ENCODE data around the gene SLC22A1. TPM values are rescaled to one million over a fixed set of nuclear protein-coding genes. Genes with fewer than 3 reads are reported as not detected.
"Not testable (repeated sequence)": the region's sequence is repeated elsewhere in the genome, so short reads cannot be mapped to it uniquely, and the experiment has no call there.

The SLC22A1 gene
- total and polyA plus RNA-seq, 4 donors: 0.79 to 1,107 (median 439) TPM

- Histone ChIP-seq H3K9ac (ENCODE audit: low read depth in 1 of 2, low read length in 2 of 2) (peak overlapping the region in 1 of 2 donors; percentile 33), H3K36me3 (ENCODE audit: control insufficient read depth in 4 of 4, insufficient read depth in 3 of 4, low read depth in 1 of 4, low read length in 3 of 4) (peaks cover 6 to 53% (median 41%) of the 10 kb centered on the region in 4 donors)
Measured at GRCh38 chr6:160090442-160091239, 31.0 kb upstream of the SLC22A1 start.

DNA sequence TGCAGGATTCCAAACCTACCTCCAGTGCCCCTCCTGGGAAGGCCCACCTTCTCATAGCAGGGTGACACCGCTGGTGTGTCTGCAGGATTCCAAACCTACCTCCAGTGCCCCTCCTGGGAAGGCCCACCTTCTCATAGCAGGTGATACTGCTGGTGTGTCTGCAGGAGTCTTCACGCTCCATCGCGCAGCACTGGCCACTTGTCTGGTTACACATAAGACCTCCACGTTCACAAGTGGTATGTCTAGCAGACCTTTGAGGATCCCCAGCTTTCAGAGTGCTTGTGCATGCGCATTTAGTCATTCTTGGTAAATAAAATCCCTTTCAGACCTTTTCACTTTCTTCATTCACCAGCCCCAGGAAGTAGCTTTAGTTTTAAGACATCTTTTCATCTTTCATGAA, 29.4 kb upstream of the SLC22A1 start:
- H3K4me1 ChIP-seq (ENCODE audit: control insufficient read depth in 4 of 4, insufficient read depth in 4 of 4, low read length in 3 of 4): peaks cover 9 to 36% (median 27%) of the 10 kb centered on the region in 4 donors
- peak overlapping the region; percentile 47 to 70 for H3K27ac ChIP-seq (ENCODE audit: low read depth in 1 of 2, low read length in 2 of 2)
- H3K9me3 ChIP-seq (ENCODE audit: control insufficient read depth in 4 of 4, low read length in 3 of 4); H3K27me3 ChIP-seq (ENCODE audit: control insufficient read depth in 4 of 4, insufficient read depth in 4 of 4, low read length in 3 of 4); DNase-seq (ENCODE audit: low spot score); H3K4me3 ChIP-seq (ENCODE audit: low read depth in 1 of 3, low read length in 3 of 3): not testable (repeated sequence)
- peak overlapping the region; percentile 40 to 67 for H3K9ac ChIP-seq (ENCODE audit: low read depth in 1 of 2, low read length in 2 of 2)
- H3K36me3 ChIP-seq (ENCODE audit: control insufficient read depth in 4 of 4, insufficient read depth in 3 of 4, low read depth in 1 of 4, low read length in 3 of 4): peaks cover 9 to 51% (median 41%) of the 10 kb centered on the region in 4 donors
- WGBS: 94% methylated on average over 6 of the region's 6 CpGs

More at GRCh38 chr6:160090442-160091239, 31.0 kb upstream of the SLC22A1 start:
- not testable (repeated sequence) for H3K9me3 ChIP-seq (ENCODE audit: control insufficient read depth in 4 of 4, low read length in 3 of 4); H3K4me3 ChIP-seq (ENCODE audit: low read depth in 1 of 3, low read length in 3 of 3); DNase-seq (ENCODE audit: low spot score); H3K27ac ChIP-seq (ENCODE audit: low read depth in 1 of 2, low read length in 2 of 2); H3K27me3 ChIP-seq (ENCODE audit: control insufficient read depth in 4 of 4, insufficient read depth in 4 of 4, low read length in 3 of 4)
- 86% methylated on average over 31 of the region's 32 CpGs for WGBS
- TF ChIP-seq RXRA (IDR thresholded peaks at IDR 0.05): peak in 1 of 2 donors; percentile 36
- TF ChIP-seq HNF4A (conservative IDR thresholded peaks at IDR 0.05): peak; percentile 60 to 80
- TF ChIP-seq HNF4G (IDR thresholded peaks at IDR 0.05): peak; percentile 16
- peaks cover 9 to 37% (median 28%) of the 10 kb centered on the region in 4 donors for H3K4me1 ChIP-seq (ENCODE audit: control insufficient read depth in 4 of 4, insufficient read depth in 4 of 4, low read length in 3 of 4)

DNA sequence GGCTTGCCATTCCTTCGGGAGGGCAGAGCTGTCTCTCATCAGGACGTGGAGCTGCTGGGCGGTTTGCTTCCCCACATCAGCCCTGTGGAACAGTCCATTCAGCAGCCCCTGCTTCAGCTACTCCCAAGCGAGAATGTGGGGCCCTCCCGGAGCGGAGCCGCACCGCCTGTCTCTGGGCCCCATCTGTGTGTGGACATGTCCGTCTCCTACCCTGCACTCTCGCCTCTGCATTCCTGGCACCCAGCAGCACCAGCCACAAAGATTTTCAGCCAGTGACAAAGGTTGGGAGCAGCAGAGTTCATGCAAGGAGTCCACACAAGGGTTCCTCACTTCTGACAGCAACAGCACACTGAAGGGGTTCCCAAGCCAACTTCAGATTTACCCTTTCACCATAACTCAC, 29.0 kb upstream of the SLC22A1 start:
- H3K4me1 ChIP-seq (ENCODE audit: control insufficient read depth in 4 of 4, insufficient read depth in 4 of 4, low read length in 3 of 4): peaks cover 9 to 36% (median 27%) of the 10 kb centered on the region in 4 donors
- H3K27ac ChIP-seq (ENCODE audit: low read depth in 1 of 2, low read length in 2 of 2): peak overlapping the region; percentile 47 to 70
- 61% methylated on average over 10 of the region's 10 CpGs for WGBS
- no peak for TF ChIP-seq GABPA (IDR thresholded peaks at IDR 0.05 in 1 of 2, conservative IDR thresholded peaks at IDR 0.05 in 1 of 2)
- peak; percentile 66 to 70 for TF ChIP-seq HNF4A (conservative IDR thresholded peaks at IDR 0.05)
- TF ChIP-seq SP1 (IDR thresholded peaks at IDR 0.05): peak; percentile 38
- TF ChIP-seq, protein P1, sequence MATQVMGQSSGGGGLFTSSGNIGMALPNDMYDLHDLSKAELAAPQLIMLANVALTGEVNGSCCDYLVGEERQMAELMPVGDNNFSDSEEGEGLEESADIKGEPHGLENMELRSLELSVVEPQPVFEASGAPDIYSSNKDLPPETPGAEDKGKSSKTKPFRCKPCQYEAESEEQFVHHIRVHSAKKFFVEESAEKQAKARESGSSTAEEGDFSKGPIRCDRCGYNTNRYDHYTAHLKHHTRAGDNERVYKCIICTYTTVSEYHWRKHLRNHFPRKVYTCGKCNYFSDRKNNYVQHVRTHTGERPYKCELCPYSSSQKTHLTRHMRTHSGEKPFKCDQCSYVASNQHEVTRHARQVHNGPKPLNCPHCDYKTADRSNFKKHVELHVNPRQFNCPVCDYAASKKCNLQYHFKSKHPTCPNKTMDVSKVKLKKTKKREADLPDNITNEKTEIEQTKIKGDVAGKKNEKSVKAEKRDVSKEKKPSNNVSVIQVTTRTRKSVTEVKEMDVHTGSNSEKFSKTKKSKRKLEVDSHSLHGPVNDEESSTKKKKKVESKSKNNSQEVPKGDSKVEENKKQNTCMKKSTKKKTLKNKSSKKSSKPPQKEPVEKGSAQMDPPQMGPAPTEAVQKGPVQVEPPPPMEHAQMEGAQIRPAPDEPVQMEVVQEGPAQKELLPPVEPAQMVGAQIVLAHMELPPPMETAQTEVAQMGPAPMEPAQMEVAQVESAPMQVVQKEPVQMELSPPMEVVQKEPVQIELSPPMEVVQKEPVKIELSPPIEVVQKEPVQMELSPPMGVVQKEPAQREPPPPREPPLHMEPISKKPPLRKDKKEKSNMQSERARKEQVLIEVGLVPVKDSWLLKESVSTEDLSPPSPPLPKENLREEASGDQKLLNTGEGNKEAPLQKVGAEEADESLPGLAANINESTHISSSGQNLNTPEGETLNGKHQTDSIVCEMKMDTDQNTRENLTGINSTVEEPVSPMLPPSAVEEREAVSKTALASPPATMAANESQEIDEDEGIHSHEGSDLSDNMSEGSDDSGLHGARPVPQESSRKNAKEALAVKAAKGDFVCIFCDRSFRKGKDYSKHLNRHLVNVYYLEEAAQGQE (IDR thresholded peaks at IDR 0.05): no peak
- no peak for TF ChIP-seq FOXA1 (IDR thresholded peaks at IDR 0.05)
- TF ChIP-seq EGR1 (IDR thresholded peaks at IDR 0.05; ENCODE audit: low read depth in 2 of 2): no peak
- no peak for TF ChIP-seq RAD21 (IDR thresholded peaks at IDR 0.05)
- no peak for TF ChIP-seq CTCF (IDR thresholded peaks at IDR 0.05; ENCODE audit: low read depth, low read length, missing input control)
- no peak for TF ChIP-seq NR2F2 (IDR thresholded peaks at IDR 0.05)
- no peak for TF ChIP-seq MAX (IDR thresholded peaks at IDR 0.05)
- TF ChIP-seq JUND (IDR thresholded peaks at IDR 0.05): no peak
- peak; percentile 71 to 75 for TF ChIP-seq RXRA (IDR thresholded peaks at IDR 0.05)
- no peaks in the 10 kb centered on the region for H3K27me3 ChIP-seq (ENCODE audit: control insufficient read depth in 4 of 4, insufficient read depth in 4 of 4, low read length in 3 of 4)
- no peak for DNase-seq (ENCODE audit: low spot score)
- H3K4me3 ChIP-seq (ENCODE audit: low read depth in 1 of 3, low read length in 3 of 3): no peak overlapping the region
- peaks cover 9 to 52% (median 42%) of the 10 kb centered on the region in 4 donors for H3K36me3 ChIP-seq (ENCODE audit: control insufficient read depth in 4 of 4, insufficient read depth in 3 of 4, low read depth in 1 of 4, low read length in 3 of 4)
- H3K9ac ChIP-seq (ENCODE audit: low read depth in 1 of 2, low read length in 2 of 2): peak overlapping the region; percentile 40 to 67
- H3K9me3 ChIP-seq (ENCODE audit: control insufficient read depth in 4 of 4, low read length in 3 of 4): no peaks in the 10 kb centered on the region
